ENCODE results near the gene DLG1.
"Not testable (repeated sequence)": the region's sequence is repeated elsewhere in the genome, so short reads cannot be mapped to it uniquely, and the experiment has no call there.

Gene DLG1

GRCh38 chr3:197242784-197243432 lies 55.5 kb downstream of the DLG1 start:
- no peak for DNase-seq

- no peak for DNase-seq
Measured at GRCh38 chr3:197241173-197241572, 57.2 kb downstream of the DLG1 start.

GRCh38 chr3:197239857-197240256 lies 58.6 kb downstream of the DLG1 start:
- no peak for DNase-seq

- DNase-seq, result no peak
Measured at GRCh38 chr3:197238842-197239241, 59.6 kb downstream of the DLG1 start.

GRCh38 chr3:197237897-197238296 lies 60.5 kb downstream of the DLG1 start:
- DNase-seq, result no peak

- no peak for DNase-seq
Measured at GRCh38 chr3:197236362-197236761, 62.0 kb downstream of the DLG1 start.

- no peak for DNase-seq
Measured at GRCh38 chr3:197234947-197235914, 63.2 kb downstream of the DLG1 start.

GRCh38 chr3:197231321-197231720 lies 67.1 kb downstream of the DLG1 start:
- no peak for DNase-seq

GRCh38 chr3:197229836-197230235 lies 68.6 kb downstream of the DLG1 start:
- no peak for DNase-seq

GRCh38 chr3:197229178-197229577 lies 69.2 kb downstream of the DLG1 start:
- no peak for DNase-seq

- no peak for DNase-seq
Measured at GRCh38 chr3:197227780-197228574, 70.4 kb downstream of the DLG1 start.

GRCh38 chr3:197226179-197226578 lies 72.2 kb downstream of the DLG1 start:
- no peak for DNase-seq

GRCh38 chr3:197225579-197225978 lies 72.8 kb downstream of the DLG1 start:
- DNase-seq, result no peak

- DNase-seq, result peak; percentile 66
Measured at GRCh38 chr3:197224034-197224444, 74.4 kb downstream of the DLG1 start.

GRCh38 chr3:197222937-197223370 lies 75.5 kb downstream of the DLG1 start:
- DNase-seq, result no peak

GRCh38 chr3:197219619-197220018 lies 78.8 kb downstream of the DLG1 start:
- no peak for DNase-seq

GRCh38 chr3:197218210-197218609 lies 80.2 kb downstream of the DLG1 start:
- DNase-seq, result no peak

- peak; percentile 61 for DNase-seq
Measured at GRCh38 chr3:197216914-197217313, 81.5 kb downstream of the DLG1 start.

GRCh38 chr3:197216169-197216860 lies 82.1 kb downstream of the DLG1 start:
- DNase-seq, result peak; percentile 83

- DNase-seq, result no peak
Measured at GRCh38 chr3:197212290-197212689, 86.1 kb downstream of the DLG1 start.

GRCh38 chr3:197211698-197212097 lies 86.7 kb downstream of the DLG1 start:
- DNase-seq, result not testable (repeated sequence)
